Kidney (tissue), 14 donors: Measurements from ENCODE around the gene JAM3. TPM values are rescaled to one million over a fixed set of nuclear protein-coding genes. Genes with fewer than 3 reads are reported as not detected.

Experiments
- DNase-seq, 5 donors: peaks; one replicate each; pipeline ENCODE4 v3.0.0-alpha.2; 2013 to 2020
- FAIRE-seq: peaks from 2 replicates; lab custom pipeline; 2012; peaks lifted over from hg19 to GRCh38; lab: Jason Lieb, UNC
- H3K27ac ChIP-seq, 2 donors: one replicate each; pipeline ENCODE4 v1.7.0; 2013; ENCODE audit warnings: low read depth in 2 of 2, low read length in 2 of 2, inconsistent platforms in 1 of 2
- H3K27me3 ChIP-seq: one replicate; pipeline ENCODE4 v1.7.1; 2013; ENCODE audit warnings: low read length, inconsistent platforms; ENCODE audit not compliant: control insufficient read depth, insufficient read depth
- H3K36me3 ChIP-seq, 3 donors: one replicate each; pipeline versions ENCODE4 v1.7.0 to v1.7.1; 2013; ENCODE audit warnings: low read length in 3 of 3, control low read depth in 1 of 3, inconsistent platforms in 1 of 3; ENCODE audit not compliant: insufficient read depth in 3 of 3, control insufficient read depth in 2 of 3
- H3K4me1 ChIP-seq, 3 donors: one replicate each; pipeline versions ENCODE4 v1.7.0 to v1.7.1; 2013; ENCODE audit warnings: low read length in 3 of 3, inconsistent platforms in 1 of 3, low read depth in 1 of 3; ENCODE audit not compliant: control insufficient read depth in 2 of 3, insufficient read depth in 2 of 3
- H3K4me3 ChIP-seq, 3 donors: one replicate each; pipeline versions ENCODE4 v1.7.0 to v1.8.1; 2013; ENCODE audit warnings: low read length in 3 of 3, control low read depth in 1 of 3, inconsistent platforms in 1 of 3
- H3K9ac ChIP-seq, 3 donors: one replicate each; pipeline versions ENCODE4 v1.7.0 to v1.7.1; 2013; ENCODE audit warnings: low read length in 3 of 3, control low read depth in 1 of 3, inconsistent platforms in 1 of 3
- H3K9me3 ChIP-seq, 3 donors: one replicate each; pipeline versions ENCODE4 v1.7.0 to v1.7.1; 2013; ENCODE audit warnings: low read length in 3 of 3, control low read depth in 1 of 3, inconsistent platforms in 1 of 3; ENCODE audit not compliant: control insufficient read depth in 2 of 3, insufficient read depth in 1 of 3
- CTCF ChIP-seq: IDR thresholded peaks from 3 replicates; pipeline ENCODE4 v1.5.1; 2012; ENCODE audit warnings: mild to moderate bottlenecking, moderate library complexity, borderline replicate concordance; ENCODE audit not compliant: insufficient read depth; ENCODE audit errors: extremely low read depth
- intact Hi-C: fragments of 100-400 bp; cut with DNase I; formaldehyde crosslinking; loops from one replicate; pipeline ENCODE4 v1.11.1; 2022
- polyA plus RNA-seq: library from polyadenylated mRNA; stranded (reverse); fragments of 350-450 nt; fragmentation: Illumina TruSeq; extraction: RNeasy Lipid Tissue Mini Kit (QIAGEN cat#74804); gene quantifications from one replicate; pipeline ENCODE4 v1.2.3, GENCODE V29; 2014; ENCODE audit warnings: low read depth, low replicate concordance; ENCODE audit not compliant: insufficient read depth
- total RNA-seq: library from RNA; stranded (reverse); fragmentation: NEBNext Ultra II Directional; extraction: Animal tissue kit (Norgen Biotek cat#: 25700); gene quantifications from one replicate; pipeline ENCODE4 v1.2.1, GENCODE V29; 2021
- donor health status: control.
- donor health status: control.
- donor health status: control.
- donor health status: control.
- donor health status: control.
- donor health status: DM: yes; HTN: yes; CAD: no.
- donor health status: Normal renal cell carcinoma (clear cell type).

Gene JAM3
- total and polyA plus RNA-seq, 2 donors from 2014 or later: 13.3 to 19.5 TPM

GRCh38 chr11:134200688-134201087 lies 131.8 kb downstream of the JAM3 start:
- no peak for TF ChIP-seq CTCF
- Histone ChIP-seq H3K4me3 (no peak overlapping the region), H3K36me3 (peaks cover 5 to 13% (median 11%) of the 10 kb centered on the region in 3 donors), H3K4me1 (no peaks in the 10 kb centered on the region), H3K27ac (no peak overlapping the region), H3K9ac (no peak overlapping the region), H3K27me3 (no peaks in the 10 kb centered on the region), H3K9me3 (no peaks in the 10 kb centered on the region)
- no peak for FAIRE-seq
- no peak for DNase-seq
- intact Hi-C loops: no loop called here

Other genes starting within 250 kb of the JAM3 start
- gene SPATA19, start 223.6 kb upstream of the JAM3 start, total RNA-seq: not detected
- gene SPATA19, start 223.6 kb upstream of the JAM3 start, polyA plus RNA-seq: not detected
- 10.4 TPM for gene IGSF9B, start 112.1 kb upstream of the JAM3 start, total RNA-seq
- gene IGSF9B, start 112.1 kb upstream of the JAM3 start, polyA plus RNA-seq: 0.86 TPM
- 21.3 TPM for gene NCAPD3, start 154.9 kb downstream of the JAM3 start, total RNA-seq
- gene NCAPD3, start 154.9 kb downstream of the JAM3 start, polyA plus RNA-seq: 3.7 TPM
- gene VPS26B, start 155.6 kb downstream of the JAM3 start, total RNA-seq: 34.6 TPM
- gene VPS26B, start 155.6 kb downstream of the JAM3 start, polyA plus RNA-seq: 20.5 TPM
- 32.2 TPM for gene THYN1, start 184.3 kb downstream of the JAM3 start, total RNA-seq
- gene THYN1, start 184.3 kb downstream of the JAM3 start, polyA plus RNA-seq: 74.0 TPM
- gene ACAD8, start 184.5 kb downstream of the JAM3 start, total RNA-seq: 28.1 TPM
- gene ACAD8, start 184.5 kb downstream of the JAM3 start, polyA plus RNA-seq: 42.1 TPM
- gene GLB1L3, start 207.3 kb downstream of the JAM3 start, total RNA-seq: 0.06 TPM
- gene GLB1L3, start 207.3 kb downstream of the JAM3 start, polyA plus RNA-seq: 0.17 TPM